Stimulated activated CD4-positive, alpha-beta T cell treated with anti-CD3 and anti-CD28 coated beads, TNF-alpha, amount 100 ng/mL, for 24 hours (primary cell): ENCODE data around the gene GSTA1.
A peak's percentile ranks its signal among the peaks of the same experiment; 100 is the strongest.
"Not testable (repeated sequence)": the region's sequence is repeated elsewhere in the genome, so short reads cannot be mapped to it uniquely, and the experiment has no call there.

ENCODE experiments used
- DNase-seq, 3 experiments: peaks; one replicate each; pipeline ENCODE4 v3.0.0-alpha.2; 2020; ENCODE audit warnings: low read depth in 3 of 3

GSTA1 gene

DNA sequence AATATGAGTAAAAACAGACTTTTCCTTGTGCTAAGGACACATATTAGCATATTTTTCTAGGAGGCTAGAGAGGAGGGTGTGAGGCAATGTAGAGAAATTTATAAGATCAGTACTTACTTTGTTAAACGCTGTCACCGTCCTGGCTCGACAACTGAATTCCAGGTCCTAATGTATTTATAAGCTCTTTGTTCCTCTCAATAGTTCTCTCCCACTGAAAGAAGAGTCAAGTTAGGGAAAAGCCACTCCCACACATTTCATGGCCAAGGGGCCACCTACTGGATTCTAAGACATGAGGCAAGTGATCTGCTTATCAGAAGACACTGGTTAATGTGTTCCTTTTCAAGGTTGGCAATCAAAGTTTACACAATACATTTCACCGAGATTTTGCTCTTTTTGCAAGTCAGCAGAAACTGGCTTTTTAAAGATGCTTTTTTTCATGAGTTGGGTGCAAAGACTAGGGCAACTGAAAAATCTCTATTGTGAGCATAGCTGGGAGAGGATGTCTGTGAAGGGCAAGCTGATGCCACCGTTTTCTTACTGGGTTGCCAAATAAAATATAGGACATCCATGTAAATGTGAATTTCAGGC, at the start of gene GSTA1:
Gene GSTA1 (minus strand): TSS at position 149 of the 588 bp plus-strand sequence. CDS start 4,549 bp downstream, outside the sequence.
- not testable (repeated sequence) for DNase-seq

DNA sequence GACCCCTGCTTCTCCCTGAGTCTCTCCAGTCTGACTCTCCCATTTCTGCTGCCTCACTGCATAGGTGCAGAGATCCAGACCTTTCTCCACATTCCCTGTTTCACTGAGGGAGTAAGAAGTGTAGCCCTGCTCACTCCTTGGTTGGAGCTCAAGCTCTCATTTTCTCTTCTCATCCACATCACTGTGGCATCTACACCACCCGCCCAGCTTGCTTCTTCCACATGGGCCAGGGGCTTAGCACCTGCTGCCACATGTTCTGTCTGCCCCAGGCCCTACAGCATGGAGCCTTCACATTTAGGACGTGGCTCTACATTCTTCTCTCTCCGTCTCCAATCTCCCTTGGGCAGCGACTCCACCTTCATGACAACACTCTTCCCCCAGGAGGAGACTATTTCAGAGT, 45.5 kb upstream of the GSTA1 start:
- DNase-seq, result no peak

- no peak for DNase-seq
Measured at GRCh38 chr6:52846002-52846401, 42.4 kb upstream of the GSTA1 start.

- no peak for DNase-seq
Measured at GRCh38 chr6:52843605-52844004, 40.0 kb upstream of the GSTA1 start.

DNA sequence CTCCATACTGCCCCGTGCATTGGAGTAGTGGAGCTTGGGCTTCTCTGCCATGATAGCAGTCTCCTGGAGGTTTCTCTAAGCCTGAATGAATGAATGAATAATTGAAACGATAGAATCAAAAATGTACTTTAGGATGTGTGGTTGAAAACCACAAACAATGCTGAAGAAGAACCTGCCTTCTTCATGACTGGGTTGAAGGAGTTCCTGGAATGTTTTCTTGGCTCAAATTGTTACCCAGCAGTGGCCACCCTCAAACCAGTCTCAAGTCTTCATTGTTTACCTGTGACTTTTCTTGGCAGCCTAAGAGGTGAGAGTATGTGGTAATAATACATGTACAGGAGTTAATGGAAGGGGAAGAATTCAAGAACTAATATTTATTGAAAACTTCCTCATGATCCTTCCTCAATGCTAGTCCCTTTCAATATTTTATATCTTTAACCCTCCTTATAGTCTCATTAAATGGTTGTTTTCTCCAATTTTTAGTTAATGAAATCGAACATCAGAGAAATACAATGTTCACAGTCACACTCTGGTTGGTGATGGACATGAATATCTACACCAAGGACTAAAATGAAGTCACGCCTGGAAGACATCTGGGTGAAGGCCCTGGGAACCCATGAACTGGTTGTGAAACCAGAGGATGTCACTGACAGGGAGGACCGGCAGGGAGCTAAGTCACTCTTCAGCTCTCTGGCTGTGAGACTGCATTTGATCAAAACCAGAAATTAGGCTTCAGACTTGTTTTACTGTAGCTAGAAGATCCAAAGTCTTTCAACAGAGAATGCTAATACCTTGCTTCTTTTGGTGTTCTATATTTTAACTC, 37.4 kb upstream of the GSTA1 start, which contains the start of gene GSTA5:
Gene GSTA5 (minus strand): TSS at position 51 of the 823 bp plus-strand sequence.
- DNase-seq, result no peak

DNA sequence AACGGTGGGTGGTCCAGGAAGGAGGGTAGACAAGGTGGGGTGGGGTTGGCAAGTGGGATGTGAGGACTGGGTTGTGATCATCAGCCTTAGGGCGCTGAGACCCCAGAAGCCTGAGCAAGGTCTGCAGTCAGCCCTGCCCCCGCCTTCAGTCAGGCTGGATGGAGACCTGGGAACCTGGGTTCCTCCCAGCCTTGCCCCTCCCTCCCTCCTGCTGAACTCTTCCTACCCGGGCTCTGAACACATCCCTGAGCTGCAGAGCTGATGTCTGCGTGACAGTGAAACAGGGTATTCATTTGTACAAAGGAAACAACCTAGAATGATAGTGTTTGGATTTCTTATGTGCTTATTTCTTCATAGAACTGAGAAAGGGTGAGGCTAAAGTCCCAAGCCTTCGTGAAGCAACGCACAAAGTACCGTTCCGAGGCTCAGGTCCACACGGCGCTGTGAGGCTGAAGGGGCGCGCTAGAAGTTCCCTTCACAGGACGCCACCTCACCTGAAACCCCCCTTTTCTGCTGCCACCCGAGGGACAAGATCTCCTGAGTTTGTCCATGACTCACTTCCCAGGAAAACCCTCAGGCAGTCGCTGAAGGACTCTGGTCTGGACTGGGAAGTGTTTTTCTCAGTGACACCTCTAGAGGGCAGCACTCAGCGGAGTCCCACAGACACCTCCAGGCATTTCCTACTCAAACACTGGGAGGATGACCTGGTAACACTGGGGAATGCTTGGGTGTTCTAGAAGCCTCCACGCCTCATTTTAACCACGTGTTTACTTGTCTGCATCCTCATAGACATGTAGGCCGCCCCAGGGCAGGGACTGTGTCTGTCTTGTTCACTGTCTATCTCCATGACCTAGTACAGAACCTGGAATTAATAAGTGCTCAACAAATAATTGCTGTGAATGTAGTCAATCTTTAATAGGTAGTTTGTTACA, 35.8 kb upstream of the GSTA1 start:
- peak; percentile 20 to 32 (median 28) for DNase-seq

- DNase-seq, result no peak
Measured at GRCh38 chr6:52834481-52834880, 30.9 kb upstream of the GSTA1 start.

DNA sequence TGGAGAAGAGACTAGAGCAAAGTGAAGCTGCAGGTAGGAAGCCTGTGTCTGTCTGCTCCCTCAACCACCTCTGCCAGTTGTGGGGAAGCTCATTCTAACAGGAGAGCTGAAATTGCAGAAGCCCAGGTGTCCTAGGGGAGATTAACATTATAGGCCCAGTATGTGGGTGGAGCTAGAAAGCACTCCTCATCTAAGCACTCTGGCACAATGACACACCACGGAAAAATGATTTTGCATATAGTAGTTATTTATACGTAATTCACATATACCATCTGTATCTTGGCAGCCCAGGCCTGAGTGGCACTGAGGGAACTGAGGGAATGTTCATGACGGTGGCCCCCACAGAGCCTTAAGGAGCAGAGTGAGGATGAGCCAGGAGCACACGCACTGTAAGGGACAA, 27.3 kb upstream of the GSTA1 start:
- DNase-seq, result not testable (repeated sequence)

- no peak for DNase-seq
Measured at GRCh38 chr6:52829046-52829817, 25.6 kb upstream of the GSTA1 start.

- not testable (repeated sequence) for DNase-seq
Measured at GRCh38 chr6:52828621-52829020, 25.0 kb upstream of the GSTA1 start.

GRCh38 chr6:52827073-52827783, 23.6 kb upstream of the GSTA1 start:
- DNase-seq, result not testable (repeated sequence)

DNA sequence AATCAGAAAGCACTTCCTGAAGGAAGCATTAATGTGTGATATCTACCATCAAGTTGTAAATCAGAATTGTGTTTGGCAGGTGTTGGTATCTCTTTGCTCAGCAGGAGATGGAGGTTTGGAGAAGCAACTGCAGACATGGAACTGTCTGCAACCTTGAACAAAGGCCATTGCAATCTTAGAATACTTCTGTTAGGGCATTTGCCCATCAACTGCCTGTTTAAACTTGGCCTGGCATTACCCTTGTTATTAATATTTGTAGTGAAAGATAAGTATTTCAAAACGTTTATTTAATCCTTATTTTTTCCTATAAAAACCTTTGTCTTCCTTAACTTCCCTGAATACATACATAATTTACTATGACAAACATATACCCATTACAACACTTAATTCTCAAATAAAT, 22.9 kb upstream of the GSTA1 start:
- no peak for DNase-seq

DNA sequence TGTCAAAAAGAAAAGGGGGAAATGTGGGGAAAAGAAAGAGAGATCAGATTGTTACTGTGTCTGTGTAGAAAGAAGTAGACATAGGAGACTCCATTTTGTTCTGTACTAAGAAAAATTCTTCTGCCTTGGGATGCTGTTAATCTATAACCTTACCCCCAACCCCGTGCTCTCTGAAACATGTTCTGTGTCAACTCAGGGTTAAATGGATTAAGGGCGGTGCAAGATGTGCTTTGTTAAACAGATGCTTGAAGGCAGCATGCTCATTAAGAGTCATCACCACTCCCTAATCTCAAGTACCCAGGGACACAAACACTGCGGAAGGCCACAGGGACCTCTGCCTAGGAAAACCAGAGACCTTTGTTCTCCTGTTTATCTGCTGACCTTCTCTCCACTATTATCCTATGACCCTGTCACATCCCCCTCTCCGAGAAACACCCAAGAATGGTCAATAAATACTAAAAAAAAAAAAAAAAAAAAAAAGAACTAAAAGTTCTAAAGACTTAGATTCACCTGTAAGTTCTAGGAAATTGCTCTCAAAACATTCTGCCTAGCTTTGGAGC, 22.4 kb upstream of the GSTA1 start:
- not testable (repeated sequence) for DNase-seq

- not testable (repeated sequence) for DNase-seq
Measured at GRCh38 chr6:52825270-52825793, 21.7 kb upstream of the GSTA1 start.

GRCh38 chr6:52821842-52822241, 18.2 kb upstream of the GSTA1 start:
- DNase-seq, result no peak

DNA sequence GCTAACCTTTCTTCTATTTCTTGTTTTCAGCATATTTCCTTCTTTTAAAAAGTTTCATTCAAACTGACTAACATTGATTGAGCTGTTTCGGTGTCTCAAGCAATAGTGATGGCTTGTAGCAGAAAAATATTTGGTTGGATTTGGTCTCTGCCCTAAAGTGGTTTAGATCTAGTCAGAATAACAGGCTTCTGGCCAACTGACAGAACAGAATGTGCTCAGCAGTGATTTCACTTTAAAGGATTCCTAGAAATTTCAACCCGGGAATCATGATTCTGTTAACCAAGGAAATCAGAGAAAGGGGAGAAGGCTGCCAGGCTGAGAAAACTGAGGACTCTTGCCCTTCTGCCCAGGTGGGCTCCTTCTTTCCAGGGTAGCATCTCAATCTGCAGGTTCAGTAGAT, 16.6 kb upstream of the GSTA1 start:
- no peak for DNase-seq

DNA sequence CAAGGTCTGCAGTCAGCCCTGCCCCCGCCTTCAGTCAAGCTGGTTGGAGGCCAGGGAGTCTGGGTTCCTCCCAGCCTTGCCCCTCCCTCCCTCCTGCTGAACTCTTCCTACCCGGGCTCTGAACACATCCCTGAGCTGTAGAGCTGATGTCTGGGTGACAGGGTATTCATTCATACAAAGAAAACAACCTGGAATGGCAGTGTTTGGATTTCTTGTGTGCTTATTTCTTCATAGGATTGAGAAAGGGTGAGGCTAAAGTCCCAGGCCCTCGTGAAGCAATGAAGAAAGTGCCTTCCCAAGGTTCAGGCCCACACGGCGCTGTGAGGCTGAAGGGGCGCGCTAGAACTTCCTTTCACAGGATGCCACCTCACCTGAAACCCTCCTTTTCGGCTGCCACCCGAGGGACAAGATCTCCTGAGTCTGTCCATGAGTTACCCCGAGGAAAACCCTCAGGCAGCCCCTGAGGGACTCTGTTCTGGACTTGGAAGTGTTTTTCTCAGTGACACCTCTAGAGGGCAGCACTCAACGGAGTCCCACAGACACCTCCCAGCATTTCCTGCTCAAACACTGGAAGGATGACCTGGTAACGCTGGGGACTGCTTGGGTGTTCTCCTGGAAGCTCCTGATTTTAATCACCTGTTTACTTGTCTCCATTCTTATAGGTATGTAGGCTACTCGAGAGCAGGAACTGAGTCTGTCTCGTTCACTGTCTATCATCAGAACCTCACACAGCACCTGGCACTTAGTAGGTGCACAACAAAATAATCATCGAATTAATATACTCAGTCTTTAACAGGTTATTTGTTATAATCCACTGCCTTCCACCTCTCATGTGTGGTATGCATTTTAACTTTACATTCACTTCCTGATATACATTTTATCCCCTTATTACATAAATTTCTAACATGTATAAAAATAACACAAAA, 11.8 kb upstream of the GSTA1 start:
- peak; percentile 3 to 25 (median 18) for DNase-seq

- not testable (repeated sequence) for DNase-seq
Measured at GRCh38 chr6:52814545-52814944, 10.9 kb upstream of the GSTA1 start.

- DNase-seq, result not testable (repeated sequence)
Measured at GRCh38 chr6:52809777-52810176, 6.2 kb upstream of the GSTA1 start.
